ENCODE data around the gene GSG1L2. TPM values are rescaled to one million over a fixed set of nuclear protein-coding genes. Genes with fewer than 3 reads are reported as not detected.

Gene GSG1L2
- total and polyA plus RNA-seq, 2 of the 13 experiments (the other 11 are each of a cell fraction or from before 2014, with no cell fraction given), result not detected

GRCh38 chr17:9801505-9801904 is 20.4 kb downstream of the GSG1L2 start:
- WGBS (ENCODE audit: low lambda C conversion rate), result 0% methylated on average over 2 of the region's 2 CpGs
- no peak for DNase-seq (ENCODE audit: low spot score)
- Histone ChIP-seq H3K27me3 (ENCODE audit: control insufficient read depth in 1 of 2, insufficient read depth in 2 of 2, low read length in 2 of 2) (peaks cover 0 to 33% of the 10 kb centered on the region in 2 experiments; a peak in 3 of 5 replicates), H3K79me2 (ENCODE audit: insufficient read depth, low read length) (no peaks in the 10 kb centered on the region), H3K9me3 (ENCODE audit: low read length) (no peaks in the 10 kb centered on the region), H3K4me1 (ENCODE audit: insufficient read depth, low read length) (no peaks in the 10 kb centered on the region), H3K4me2 (ENCODE audit: low read depth, low read length) (no peak overlapping the region), H2AFZ (ENCODE audit: low read length) (no peak overlapping the region), H3K27ac (ENCODE audit: extremely low read length, insufficient read depth, low read length) (no peak overlapping the region), H3K9ac (ENCODE audit: insufficient read depth, low read depth, low read length) (no peak overlapping the region), H3K4me3 (replicated peaks in 1 of 3; ENCODE audit: insufficient read depth in 1 of 3, low read depth in 2 of 3, low read length in 3 of 3) (no peak overlapping the region), H4K20me1 (ENCODE audit: insufficient read depth, low read length) (no peaks in the 10 kb centered on the region), H3K36me3 (replicated peaks in 1 of 2; ENCODE audit: control insufficient read depth in 1 of 2, insufficient read depth in 2 of 2, low read length in 2 of 2) (no peaks in the 10 kb centered on the region)
- intact Hi-C loops (cut with micrococcal nuclease; ENCODE audit: unreplicated experiment), result no loop called here
- ChIA-PET POLR2A (no interaction called here), CTCF (ENCODE audit: low intra/inter-chr PET ratio, low total read pairs) (no interaction called here)
- no peak for ATAC-seq
- no peak for FAIRE-seq
- in situ Hi-C loops (cut with HindIII; ENCODE audit: extremely low pct_ligation_motif_present, low pct_unique_long_range_greater_than_20kb), result no loop called here
- no TSS peak for BruUV-seq (replicated peaks)
- TF ChIP-seq ZNF276 (CRISPR knock-in tag; IDR thresholded peaks at IDR 0.05; ENCODE audit: low read depth) (no peak), TAF1 (CRISPR knock-in tag; IDR thresholded peaks at IDR 0.05) (no peak), ZBTB49 (CRISPR knock-in tag; IDR thresholded peaks at IDR 0.05; ENCODE audit: borderline replicate concordance) (no peak), HMGXB4 (CRISPR knock-in tag; IDR thresholded peaks at IDR 0.05; ENCODE audit: borderline replicate concordance in 1 of 2, low read depth in 1 of 2) (no peak), SALL1 (CRISPR knock-in tag; IDR thresholded peaks at IDR 0.05) (no peak), ZNF580 (CRISPR knock-in tag; IDR thresholded peaks at IDR 0.05; ENCODE audit: borderline replicate concordance, low read depth) (no peak), ZNF512B (CRISPR knock-in tag; IDR thresholded peaks at IDR 0.05; ENCODE audit: borderline replicate concordance) (no peak), ZNF143 (CRISPR knock-in tag; IDR thresholded peaks at IDR 0.05) (no peak), THYN1 (CRISPR knock-in tag; IDR thresholded peaks at IDR 0.05; ENCODE audit: borderline replicate concordance, low read depth) (no peak), ZBTB25 (CRISPR knock-in tag; IDR thresholded peaks at IDR 0.05) (no peak), ZBTB1 (CRISPR knock-in tag; IDR thresholded peaks at IDR 0.05; ENCODE audit: borderline replicate concordance) (no peak), ZNF292 (CRISPR knock-in tag; IDR thresholded peaks at IDR 0.05; ENCODE audit: borderline replicate concordance, low read depth) (no peak), IKZF1 (IDR thresholded peaks at IDR 0.05) (no peak), ZNF354B (CRISPR knock-in tag; IDR thresholded peaks at IDR 0.05) (no peak)
